Upper lobe of left lung (tissue), 4 donors: ENCODE data around the gene MEF2A.

Experiments
- EP300 ChIP-seq, 4 donors: sonication (generic); formaldehyde crosslinking; IDR thresholded peaks; one replicate each; pipeline ENCODE4 v1.5.1; 2017; ENCODE audit warnings: antibody characterized with exemption in 4 of 4, control low read depth in 2 of 4
- POLR2A ChIP-seq, 4 donors: fragments of 450-650 bp; IDR thresholded peaks; one replicate each; pipeline ENCODE4 v1.5.1; 2016 to 2017; ENCODE audit warnings: antibody characterized with exemption in 4 of 4, mild to moderate bottlenecking in 2 of 4
- POLR2AphosphoS5 ChIP-seq, 2 donors: sonication (generic); formaldehyde crosslinking; IDR thresholded peaks; one replicate each; pipeline ENCODE4 v1.5.1; 2017; ENCODE audit warnings: antibody characterized with exemption in 2 of 2
- TF ChIP-seq, protein P1 (sequence below), 6 experiments: fragments of 450-650 bp in 4 of 6; fragments of 200-600 bp in 2 of 6; sonication (generic) in 2 of 6; IDR thresholded peaks; one replicate each; pipeline ENCODE4 v1.5.1; 2016 to 2019; ENCODE audit warnings: antibody characterized with exemption in 6 of 6

DNA sequence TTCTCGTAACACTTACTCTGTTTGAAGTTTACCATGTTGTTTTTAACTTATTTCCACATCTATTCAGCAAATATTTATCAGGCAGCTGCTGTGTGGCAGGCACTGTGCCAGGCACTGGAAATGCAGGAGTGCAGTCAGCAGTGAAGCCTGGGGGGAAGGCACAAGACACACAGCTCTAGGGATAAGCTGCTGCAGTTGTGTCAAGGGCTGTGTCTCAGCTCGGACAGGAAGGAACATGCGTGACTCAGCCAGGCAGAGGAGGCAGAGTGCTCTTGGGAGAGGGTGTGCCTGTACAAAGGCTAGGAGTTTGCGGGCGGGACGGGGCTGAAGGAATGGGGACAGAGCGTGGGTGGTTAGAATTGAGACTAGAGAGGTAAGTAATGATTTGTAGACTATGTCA is 142.8 kb downstream of the MEF2A start:
- TF ChIP-seq, protein P1, sequence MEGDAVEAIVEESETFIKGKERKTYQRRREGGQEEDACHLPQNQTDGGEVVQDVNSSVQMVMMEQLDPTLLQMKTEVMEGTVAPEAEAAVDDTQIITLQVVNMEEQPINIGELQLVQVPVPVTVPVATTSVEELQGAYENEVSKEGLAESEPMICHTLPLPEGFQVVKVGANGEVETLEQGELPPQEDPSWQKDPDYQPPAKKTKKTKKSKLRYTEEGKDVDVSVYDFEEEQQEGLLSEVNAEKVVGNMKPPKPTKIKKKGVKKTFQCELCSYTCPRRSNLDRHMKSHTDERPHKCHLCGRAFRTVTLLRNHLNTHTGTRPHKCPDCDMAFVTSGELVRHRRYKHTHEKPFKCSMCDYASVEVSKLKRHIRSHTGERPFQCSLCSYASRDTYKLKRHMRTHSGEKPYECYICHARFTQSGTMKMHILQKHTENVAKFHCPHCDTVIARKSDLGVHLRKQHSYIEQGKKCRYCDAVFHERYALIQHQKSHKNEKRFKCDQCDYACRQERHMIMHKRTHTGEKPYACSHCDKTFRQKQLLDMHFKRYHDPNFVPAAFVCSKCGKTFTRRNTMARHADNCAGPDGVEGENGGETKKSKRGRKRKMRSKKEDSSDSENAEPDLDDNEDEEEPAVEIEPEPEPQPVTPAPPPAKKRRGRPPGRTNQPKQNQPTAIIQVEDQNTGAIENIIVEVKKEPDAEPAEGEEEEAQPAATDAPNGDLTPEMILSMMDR (IDR thresholded peaks at IDR 0.05) = no peak
- TF ChIP-seq POLR2A (IDR thresholded peaks at IDR 0.05) = no peak
- TF ChIP-seq EP300 (IDR thresholded peaks at IDR 0.05) = peak in 2 of 4 donors; percentile 64 to 81
- peak; percentile 82 to 94 for TF ChIP-seq POLR2AphosphoS5 (IDR thresholded peaks at IDR 0.05)
